GM19035 (cell line): ENCODE measurements around the gene CALD1.

Experiments
- ATAC-seq: cut with Tn5 transposase; IDR thresholded peaks from one replicate; pipeline ENCODE4 v1.9.1; 2021; ENCODE audit not compliant: unreplicated experiment

CALD1 gene

DNA sequence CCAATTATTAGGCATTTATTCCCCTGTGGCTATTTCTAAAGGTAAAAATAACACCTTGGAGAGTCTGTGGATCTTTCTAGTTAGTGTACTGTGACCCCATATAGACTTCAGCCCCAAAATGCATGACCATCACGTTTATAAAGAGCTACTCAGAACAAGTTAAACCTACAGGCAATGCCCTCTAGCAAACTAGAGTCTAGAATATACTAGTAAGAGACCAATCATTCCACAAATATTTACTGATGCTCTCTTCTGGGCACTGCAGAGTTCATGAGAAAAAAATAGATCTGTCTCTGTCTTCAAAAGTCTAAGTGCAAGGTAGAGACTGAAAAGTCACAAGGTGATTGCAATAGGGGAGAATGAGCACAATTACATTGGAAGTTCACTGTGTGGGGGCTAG lies 20.5 kb upstream of the CALD1 start:
- ATAC-seq: no peak

DNA sequence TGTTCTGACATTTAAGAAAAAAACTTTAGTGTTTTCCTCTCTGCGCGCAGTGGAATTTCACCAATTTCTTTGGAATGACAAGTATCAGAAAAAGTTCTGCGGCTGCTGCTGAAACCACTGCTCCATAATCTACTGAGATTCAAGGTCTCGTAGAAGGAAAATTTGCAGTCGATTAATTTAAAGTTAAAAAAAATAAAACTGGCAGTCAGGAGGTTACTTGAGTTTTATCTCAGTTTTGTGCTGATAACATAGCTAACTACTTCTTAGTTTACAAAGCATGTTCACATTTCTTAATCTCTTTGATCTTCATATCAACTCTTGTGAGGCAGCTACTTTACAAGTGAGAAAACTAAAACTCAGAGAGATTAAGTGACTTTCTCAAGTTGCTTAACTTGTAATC lies 18.2 kb upstream of the CALD1 start:
- no peak for ATAC-seq

- no peak for ATAC-seq
Observed at GRCh38 chr7:134763960-134764359, 15.5 kb upstream of the CALD1 start.

DNA sequence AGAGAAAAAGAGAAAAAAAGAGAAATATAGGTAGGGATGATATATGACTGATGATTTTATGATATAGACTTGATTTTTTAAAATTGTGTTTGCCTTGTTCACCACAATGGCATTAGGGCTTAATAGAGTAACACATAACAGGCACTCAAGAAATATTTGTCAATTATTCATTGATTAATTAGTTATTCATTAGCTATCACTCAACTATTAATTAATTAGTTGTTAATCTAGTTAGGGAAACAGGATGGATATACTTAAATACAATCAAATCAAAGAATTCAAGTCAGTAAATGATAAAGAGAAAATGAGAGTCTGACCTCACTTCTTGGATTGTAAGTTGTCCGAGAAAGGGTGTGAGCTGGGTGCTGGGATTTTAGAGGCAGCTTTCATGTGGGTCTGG lies 15.1 kb upstream of the CALD1 start:
- ATAC-seq: no peak

DNA sequence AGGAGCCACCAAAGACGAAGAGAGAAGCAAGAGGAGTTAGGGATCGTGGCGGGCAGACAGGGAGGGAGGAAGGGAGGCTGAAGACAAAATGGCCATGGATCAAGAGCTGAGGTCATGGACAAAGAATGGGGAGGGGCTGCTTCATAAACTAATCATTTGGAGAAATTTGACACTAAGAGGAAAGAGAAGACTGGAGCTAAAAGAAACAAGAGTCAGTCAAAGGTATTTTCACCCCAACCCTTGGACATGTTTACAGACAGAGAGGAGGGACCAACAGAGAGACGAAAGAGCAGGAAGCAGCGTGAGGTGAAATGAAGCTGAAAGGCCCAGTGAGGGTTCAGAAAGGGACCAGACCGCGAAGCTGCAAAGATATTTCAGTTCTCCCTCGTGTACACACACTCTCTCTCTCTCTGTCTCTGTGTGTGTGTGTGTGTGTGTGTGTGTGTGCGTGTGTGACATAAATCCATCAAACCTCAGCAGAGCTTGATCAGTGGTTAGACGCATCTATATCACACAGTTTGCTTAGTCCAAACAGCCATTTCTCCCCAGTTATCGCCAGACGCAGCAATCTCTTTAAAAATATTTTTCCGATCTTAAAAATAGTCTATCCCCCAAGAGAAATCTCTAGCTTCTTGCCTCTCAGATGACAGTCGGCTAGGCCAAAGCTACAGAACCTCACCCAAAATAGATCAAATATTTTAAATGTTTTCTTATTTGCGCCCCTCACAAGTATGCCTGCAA lies 12.5 kb upstream of the CALD1 start:
- ATAC-seq: peak; percentile 85

- ATAC-seq: no peak
Observed at GRCh38 chr7:134767520-134768168, 11.8 kb upstream of the CALD1 start.

DNA sequence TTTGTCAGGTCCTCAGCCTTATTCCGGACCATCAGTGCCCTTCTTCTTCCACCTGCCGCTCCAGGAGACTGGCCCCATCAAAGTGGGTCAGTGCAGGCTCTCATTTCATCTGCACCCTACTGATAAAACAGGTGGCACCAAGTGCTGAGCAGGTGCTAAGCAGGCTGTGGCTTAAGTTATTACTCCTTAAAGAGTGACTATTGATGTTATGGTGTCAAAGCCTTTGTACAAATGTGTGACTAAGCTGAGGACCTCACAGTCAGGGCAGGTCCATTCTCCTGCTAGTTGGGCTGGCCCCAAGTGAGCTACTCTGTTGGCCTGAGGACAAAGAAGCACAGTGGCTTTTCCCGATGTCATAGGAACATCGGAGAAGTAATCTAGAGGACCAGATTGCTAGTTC lies 11.2 kb upstream of the CALD1 start:
- ATAC-seq: no peak

GRCh38 chr7:134770676-134771075 lies 8.8 kb upstream of the CALD1 start:
- no peak for ATAC-seq

GRCh38 chr7:134771111-134771510 lies 8.3 kb upstream of the CALD1 start:
- no peak for ATAC-seq

DNA sequence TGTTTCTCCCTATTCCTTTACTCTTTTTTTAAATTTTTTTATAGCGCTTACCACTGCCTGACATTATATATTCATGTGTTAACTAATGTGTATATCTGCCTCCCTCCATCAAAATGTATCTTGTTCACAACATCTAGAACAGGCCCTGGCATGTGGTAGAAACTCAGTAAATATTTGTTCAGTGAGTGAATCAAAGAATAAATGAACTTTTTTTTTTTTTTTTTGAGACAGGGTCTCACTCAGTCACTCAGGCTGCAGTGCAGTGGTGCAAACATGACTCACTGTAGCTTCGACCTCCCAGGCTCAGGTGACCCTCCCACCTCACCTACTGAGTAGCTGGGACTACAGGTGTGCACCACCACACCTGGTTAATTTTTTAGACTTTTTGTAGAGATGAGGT lies 7.5 kb upstream of the CALD1 start:
- ATAC-seq: no peak

DNA sequence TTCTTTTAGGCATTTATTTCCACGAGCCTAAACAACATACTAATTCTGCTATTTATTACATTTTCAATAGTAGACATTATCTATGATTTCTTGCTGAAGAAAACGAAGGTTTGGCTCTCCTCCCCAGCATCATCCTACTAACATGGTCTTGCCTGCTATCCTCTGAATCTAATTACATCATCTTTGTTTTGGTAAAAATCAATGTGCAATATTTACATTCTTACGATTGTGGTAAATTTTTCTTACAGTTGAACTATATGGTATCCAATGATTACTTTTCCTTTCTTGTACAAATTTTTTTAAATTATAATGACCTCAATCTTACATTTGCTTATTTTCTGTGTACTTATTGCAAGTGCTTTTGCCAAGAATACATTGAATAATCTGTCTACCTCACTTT lies 7.0 kb upstream of the CALD1 start:
- no peak for ATAC-seq

DNA sequence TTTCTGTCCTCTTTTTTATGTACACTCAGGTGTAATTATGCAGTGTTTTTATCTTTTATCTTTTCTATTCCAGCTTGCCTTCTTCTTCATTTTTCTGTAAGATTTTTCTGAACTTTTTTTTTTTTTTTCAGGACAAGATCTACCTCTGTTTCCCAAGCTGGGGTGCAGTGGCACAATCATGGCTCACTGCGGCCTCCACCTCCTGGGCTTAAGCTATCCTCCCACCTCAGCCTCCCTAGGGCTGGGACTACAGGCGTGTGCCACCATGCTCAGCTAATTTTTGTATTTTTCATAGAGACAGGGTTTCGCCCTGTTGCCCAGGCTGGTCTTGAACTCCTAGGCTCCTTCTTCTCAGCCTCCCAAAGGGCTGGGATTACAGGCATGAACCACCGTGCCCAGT lies 6.3 kb upstream of the CALD1 start:
- no peak for ATAC-seq

- no peak for ATAC-seq
Observed at GRCh38 chr7:134774119-134774518, 5.3 kb upstream of the CALD1 start.

- ATAC-seq: no peak
Observed at GRCh38 chr7:134777470-134777869, 2.0 kb upstream of the CALD1 start.

DNA sequence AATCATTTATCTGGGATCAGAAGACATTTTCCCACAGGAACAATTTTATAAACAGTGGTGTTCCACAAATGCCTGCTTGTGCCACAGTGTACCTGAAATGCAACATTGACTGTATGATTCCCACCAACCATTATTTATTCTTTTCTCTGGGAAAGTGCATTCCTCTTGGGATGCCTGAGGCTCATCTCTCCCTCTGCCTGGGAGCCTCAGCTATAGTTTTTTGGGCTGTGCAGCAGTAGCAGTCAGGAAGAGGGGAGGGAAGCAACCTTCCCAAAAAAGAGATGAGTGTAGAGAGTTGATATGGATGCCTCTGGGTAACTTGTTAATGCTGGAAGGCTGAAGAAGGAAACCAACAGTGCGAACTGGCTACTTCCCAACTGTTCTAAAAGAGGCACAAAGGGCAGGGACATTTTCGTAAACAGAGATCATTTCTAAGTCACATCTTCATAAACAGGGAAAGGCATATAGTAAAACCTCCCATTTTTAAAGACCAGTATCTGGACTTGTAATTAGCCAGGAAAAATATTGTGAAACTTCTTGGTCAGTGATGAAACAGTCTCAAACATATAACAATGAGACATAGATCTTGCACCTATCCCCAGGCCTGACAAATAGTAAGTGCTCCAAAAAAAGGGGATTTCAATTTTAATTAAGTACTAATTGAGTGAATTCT lies 1.4 kb upstream of the CALD1 start:
- no peak for ATAC-seq

DNA sequence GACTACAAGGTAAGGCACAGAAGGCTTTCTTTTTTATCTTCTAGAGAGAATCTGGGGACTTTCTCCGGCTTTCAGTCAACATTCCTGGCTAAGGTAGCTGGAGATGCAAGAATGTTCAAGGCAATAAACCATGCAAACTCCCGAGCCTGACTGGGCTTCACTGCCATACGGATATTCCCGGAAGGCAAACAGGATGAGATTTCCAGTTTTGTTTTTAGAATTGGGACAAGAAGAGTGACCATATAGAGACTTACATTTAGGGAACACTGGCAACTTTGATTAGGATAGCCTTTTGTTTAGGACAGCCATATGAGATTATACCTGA lies 269 bp downstream of the CALD1 start:
- ATAC-seq: no peak

DNA sequence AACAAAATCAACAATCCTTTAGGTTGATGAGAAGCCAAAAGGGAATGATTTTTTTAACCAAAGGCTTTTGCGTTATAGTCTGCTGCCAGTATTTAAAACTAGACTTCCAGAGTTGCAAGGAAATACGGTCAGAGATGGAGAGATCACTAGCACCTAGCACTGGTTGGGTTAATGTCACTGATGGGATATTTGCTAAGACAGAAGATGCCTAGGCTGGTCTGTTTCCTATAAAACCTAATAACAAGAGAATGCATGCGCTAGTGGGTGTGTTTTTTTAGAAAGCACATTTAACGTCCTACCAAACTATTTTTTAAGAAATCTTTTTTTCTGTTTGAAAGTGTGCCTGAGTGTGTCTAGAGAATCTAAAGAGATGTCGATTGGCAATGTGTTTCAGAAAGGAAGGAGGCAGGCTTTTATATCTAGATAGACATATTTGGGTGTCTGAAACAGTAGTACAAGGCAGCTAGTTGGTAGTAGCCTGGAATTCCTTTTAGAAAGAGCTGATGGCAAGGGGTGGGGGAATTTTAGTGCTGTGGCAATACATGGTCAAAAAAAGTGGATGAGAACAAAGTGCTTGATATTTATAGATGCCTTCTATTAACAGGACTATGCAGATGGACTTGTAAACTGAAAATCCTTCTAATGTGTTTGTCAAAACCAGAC lies 863 bp downstream of the CALD1 start:
- ATAC-seq: no peak

DNA sequence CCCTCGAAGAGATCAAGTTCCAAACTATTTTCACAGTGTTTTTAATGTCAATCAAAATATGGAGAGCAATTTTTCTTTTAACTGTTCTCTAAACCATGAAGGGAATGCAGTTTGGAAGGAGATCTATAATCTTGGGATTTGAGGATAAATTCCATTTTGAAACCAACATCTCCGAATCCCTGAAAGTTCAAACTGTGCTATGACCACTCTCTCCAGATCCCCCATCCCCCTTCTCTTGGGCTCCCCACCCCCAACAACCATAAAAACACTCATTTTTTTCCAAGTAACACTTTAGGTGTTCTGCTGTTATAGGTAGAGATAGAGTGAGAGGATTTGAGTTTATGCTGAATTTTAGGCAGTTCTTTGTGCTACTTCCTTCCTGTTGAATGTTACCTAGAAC lies 1.7 kb downstream of the CALD1 start:
- ATAC-seq: no peak

DNA sequence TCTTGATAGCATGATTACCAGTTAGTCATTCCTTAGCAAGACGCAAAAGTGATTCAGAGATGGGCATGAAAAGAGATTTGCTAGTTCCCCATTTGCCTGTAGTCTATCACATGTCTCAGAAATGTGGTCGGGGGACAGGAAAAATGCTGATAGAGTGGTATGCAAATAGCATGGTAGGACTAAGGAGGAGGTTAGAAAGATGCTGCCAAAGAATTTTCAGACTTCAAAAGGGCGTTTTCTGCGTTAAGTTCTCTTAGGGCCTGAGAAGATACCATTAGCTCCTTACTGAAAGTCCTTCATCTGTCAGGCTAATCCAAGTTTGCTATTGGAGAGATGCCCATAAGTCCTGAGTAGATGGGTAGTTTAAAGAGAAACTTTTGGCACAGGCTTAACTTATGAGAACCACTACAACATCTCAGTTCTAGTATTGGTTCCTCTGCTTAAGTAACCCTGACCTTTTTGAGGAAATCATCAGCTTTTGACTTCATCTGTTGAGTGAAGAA lies 2.7 kb downstream of the CALD1 start:
- peak; percentile 81 for ATAC-seq

- no peak for ATAC-seq
Observed at GRCh38 chr7:134783294-134784069, 4.0 kb downstream of the CALD1 start.
